Measurements from ENCODE around the gene COMMD1. TPM values are rescaled to one million over a fixed set of nuclear protein-coding genes. Genes with fewer than 3 reads are reported as not detected.
"Not testable (repeated sequence)": the region's sequence is repeated elsewhere in the genome, so short reads cannot be mapped to it uniquely, and the experiment has no call there.

The COMMD1 gene
- 40.8 and 49.9 TPM in 2 replicates for total RNA-seq (2014; rRNA removed)
- 73.9 TPM for polyA plus RNA-seq (2012)

DNA sequence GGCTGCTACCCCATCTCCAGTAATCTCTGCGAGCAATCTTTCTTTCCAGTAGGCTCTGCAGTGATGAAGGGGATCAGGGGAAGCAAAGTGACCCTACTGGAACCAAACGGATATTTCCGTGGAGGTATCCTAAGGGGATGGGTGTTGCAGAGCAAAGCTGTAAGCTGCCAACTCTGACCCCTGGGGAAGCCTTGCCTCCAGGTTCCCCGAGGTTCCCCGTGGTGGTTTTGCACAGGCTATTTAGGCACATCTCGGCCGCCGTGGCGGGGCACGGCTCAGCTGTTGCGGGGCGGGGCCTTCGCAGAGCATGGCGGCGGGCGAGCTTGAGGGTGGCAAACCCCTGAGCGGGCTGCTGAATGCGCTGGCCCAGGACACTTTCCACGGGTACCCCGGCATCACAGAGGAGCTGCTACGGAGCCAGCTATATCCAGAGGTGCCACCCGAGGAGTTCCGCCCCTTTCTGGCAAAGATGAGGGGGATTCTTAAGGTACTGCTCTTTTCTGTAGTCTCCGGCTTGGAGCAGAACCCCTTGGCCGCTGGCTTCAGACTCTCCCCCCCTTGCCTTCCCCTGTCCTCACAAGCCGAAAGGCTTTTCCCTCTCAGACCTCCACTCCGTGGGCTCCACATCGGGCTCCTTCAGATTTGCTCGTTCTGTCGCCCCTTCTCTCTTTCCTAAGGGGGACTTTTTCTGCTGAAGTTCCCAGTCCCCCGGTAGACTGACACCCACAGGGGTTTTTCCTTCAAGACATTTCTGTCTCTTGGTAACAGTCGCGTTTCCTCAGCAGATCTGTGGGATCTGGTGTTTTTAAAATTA, at the start of gene COMMD1:
COMMD1 (plus strand) TSS at position 303 of the 814 bp plus-strand sequence; CDS start at position 308, 5 bp downstream.
- peak; percentile 70 for DNase-seq (ENCODE audit: low read depth)

DNA sequence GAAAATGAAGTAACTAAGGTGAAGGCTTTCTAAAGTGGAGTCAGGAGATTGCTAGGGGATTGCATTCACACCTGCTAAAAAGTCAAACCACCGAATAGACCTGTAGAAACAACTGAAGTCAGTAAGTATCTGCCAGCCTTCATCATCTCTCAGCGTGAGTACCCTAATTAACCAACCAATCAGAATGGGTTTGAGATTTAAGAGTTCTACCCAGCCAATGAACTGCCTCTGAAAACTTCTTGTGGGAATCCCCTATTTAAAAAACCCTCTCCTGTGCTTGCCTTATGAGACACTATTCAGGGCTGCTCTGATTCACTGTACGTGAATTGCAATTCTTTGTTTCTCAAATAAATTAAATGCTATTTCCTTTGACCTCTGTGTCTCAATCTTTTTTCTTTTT, 48.2 kb upstream of the COMMD1 start:
- no peak for DNase-seq (ENCODE audit: low read depth)

DNA sequence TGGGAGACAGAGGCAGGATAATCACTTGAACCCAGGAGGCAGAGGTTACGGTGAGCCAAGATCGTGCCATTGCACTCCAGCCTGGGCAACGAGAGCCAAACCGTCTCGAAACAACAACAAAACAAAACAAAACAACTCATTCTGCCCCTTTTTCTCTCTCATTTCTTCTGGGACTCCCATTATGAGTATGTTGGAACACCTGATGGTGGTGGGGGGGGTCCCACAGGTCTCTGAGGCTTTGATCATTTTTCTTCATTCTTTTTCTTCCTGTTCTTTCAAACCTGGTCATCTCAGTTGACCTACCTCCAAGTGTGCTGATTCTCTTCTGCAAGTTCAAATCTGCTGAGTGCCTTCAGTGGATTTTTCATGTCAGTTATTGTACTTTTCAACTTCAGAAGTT, 43.4 kb upstream of the COMMD1 start:
- DNase-seq (ENCODE audit: low read depth), result no peak

DNA sequence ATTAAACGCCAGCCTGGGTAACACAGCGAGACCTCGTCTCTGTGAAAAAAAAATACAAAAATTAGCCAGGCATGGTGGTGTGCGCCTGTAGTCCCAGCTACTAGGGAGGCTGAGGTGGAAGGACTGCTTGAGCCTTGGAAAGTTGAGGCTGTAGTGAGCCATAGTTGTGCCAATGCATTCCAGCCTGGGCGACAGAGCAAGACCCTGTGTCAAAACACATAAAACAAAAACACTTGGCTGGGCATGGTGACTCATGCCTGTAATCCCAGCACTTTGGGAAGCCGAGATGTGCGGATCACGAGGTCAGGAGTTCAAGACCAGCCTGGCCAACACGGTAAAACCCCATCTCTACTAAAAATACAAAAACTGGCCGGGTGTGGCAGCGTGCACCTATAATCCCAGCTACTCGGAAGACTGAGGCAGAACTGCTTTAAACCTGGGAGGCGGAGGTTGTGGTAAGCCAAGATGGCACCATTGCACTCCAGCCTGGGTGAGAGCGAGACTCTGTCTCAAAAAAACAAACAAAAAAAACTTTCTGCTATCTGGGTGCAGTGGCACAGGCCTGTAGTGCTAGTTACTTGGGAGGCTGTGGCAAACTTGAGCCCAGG, 38.9 kb upstream of the COMMD1 start:
- DNase-seq (ENCODE audit: low read depth), result not testable (repeated sequence)

- no peak for DNase-seq (ENCODE audit: low read depth)
Measured at GRCh38 chr2:61876400-61876799, 29.1 kb upstream of the COMMD1 start.

DNA sequence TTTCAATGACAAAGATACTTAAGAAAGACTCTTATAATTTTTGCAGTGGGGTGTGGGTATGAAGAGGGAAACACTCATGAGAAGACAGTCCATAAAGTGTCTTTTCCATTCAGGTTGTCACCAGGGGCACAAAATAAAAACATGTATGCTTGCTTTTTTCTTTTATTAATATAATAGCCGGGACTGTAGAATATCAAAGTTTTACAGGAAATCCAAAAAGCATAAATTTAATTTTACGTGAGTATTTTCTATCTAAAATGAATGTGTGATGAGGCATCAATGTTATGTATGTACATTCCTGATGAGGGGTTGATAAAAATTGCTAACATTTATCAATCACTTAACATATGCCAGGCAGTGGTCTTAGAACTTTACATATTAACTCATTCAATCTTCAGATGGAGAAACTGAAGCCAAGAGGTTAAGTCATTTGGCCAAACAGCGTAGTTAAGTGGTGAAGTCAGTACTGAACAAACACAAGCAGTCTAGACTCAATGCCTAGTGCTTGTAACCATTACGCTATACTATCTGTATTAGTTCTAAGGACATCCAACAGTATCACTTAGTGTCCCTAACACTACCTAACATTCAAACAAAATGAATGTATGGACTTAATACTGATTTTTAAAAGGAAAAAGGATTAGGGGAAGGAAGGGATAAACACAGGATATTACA, 27.8 kb upstream of the COMMD1 start:
- DNase-seq (ENCODE audit: low read depth), result no peak

GRCh38 chr2:61878761-61879160, 26.7 kb upstream of the COMMD1 start:
- DNase-seq (ENCODE audit: low read depth), result no peak

- not testable (repeated sequence) for DNase-seq (ENCODE audit: low read depth)
Measured at GRCh38 chr2:61879351-61879750, 26.1 kb upstream of the COMMD1 start.

GRCh38 chr2:61882850-61883249, 22.6 kb upstream of the COMMD1 start:
- DNase-seq (ENCODE audit: low read depth), result no peak

DNA sequence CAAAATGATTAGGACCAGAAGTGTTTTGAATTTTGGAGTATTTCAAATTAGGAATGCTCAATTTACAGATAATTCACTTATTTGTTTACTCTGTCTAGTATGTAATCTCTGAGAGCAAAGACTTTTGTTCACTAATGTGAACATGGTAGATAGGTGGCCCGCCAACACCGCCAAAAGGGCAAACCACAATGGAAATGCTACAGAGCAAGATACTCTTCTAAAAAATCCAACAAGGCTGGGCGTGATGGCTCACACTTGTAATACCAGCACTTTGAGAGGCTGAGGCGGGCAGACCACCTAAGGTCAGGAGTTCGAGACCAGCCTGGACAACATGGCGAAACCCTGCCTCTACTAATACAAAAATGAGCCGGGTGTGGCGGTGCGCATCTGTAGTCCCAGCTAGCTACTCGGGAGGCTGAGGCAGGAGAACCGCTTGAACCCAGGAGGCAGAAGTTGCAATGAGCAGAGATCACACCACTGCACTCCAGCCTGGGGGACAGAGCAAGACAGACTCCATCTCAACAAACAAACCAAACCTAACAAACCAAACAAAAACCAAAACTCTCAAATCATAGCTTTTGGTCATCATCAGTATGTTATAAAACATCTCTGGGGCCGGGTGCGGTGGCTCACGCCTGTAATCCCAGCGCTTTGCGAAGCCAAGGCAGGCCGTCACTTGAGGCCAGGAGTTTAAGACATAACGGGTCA, 19.4 kb upstream of the COMMD1 start:
- no peak for DNase-seq (ENCODE audit: low read depth)

- DNase-seq (ENCODE audit: low read depth), result peak; percentile 42
Measured at GRCh38 chr2:61887717-61888266, 17.7 kb upstream of the COMMD1 start.

DNA sequence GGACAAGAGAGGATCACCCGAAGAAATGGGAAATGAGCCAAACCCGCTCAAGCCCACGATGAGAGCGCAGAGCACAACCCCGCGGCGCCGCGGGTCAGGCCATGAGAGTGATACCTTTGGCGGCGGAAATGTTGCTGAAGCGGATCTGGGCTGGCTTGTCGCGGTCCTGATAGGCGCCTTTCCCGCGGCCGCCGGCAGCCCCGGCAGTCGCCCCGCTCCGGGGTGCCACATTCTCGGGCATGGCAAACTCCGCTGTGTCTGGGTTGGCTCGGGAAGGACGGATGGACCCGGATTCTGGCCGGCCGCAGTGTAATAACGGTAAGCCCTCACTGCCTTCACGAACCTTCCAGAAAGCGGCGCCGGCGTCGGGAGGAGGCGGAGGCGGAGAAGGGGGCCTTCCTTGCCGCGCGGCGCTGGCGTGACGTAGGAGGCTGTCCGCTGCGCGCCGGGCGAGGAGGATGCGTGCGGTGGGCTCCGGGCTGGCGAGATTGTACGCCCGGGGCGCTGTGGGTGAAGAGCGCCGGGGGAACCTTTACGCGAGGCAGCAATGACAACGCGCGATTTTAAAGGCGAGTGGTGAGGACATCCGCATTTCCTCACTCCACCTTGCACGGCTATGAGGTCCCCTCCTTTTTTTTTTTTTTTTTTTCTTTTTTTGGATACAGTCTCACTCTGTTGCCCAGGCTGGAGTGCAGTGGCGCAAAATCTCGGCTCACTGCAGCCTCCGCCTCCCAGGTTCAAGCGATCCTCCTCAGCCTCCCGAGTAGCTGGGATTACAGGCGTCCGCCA, 17.0 kb upstream of the COMMD1 start, which contains the start of gene CCT4:
CCT4 (minus strand) TSS at position 390 of the 789 bp plus-strand sequence; CDS start at position 241, 149 bp downstream.
- peak; percentile 79 for DNase-seq (ENCODE audit: low read depth)

DNA sequence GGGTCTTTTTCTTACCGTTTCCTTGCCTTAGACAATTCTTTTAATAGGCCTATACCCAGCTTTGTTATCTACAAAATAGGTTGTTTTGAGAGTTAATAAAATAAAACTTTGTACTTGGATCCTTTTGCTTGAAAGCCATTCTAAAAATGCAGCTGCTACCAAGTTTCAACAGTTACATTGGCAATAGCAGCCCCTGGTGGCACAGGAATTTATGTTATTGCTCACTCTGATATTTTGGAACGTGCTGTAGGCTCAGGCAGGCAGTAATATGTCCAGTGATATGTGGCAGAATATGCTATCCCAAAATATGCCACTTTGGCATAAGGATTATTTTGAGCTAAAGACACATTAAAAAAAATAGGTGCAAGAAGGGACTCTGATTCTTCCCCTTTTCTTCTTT, 6.7 kb upstream of the COMMD1 start:
- peak; percentile 33 for DNase-seq (ENCODE audit: low read depth)

DNA sequence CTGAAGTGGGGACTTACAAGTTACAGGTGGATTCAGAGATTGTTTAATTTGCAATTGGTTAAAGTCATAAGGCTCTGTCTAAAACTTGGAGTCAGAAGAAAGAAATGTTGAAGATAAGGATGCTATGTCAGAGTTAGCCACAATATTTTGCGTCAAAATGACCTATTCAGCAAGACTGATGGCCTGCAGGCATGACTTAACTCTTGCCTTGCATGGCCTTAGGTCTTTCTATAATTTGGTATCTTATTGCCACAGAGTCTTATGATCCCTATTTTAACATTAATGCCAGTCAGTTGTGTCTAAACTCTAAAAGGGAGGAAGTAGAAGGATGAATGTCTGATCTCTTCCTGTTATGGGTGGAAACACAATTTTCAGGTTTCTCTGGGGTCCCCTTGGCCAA, 5.2 kb upstream of the COMMD1 start:
- DNase-seq (ENCODE audit: low read depth), result no peak

DNA sequence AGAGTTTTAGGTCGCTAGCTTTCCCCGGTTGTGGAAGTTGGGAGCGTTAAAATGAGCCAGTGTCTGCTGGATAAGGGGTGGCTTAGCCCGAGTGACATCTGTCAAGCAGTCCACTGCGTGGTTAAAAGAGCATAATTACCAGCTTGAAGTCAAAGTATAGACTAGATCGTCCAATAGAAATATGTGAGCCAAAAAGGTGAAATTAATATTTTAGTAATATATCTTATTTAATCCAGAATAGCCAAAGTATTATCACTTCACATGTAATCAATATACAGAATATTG, 654 bp downstream of the COMMD1 start:
- no peak for DNase-seq (ENCODE audit: low read depth)

DNA sequence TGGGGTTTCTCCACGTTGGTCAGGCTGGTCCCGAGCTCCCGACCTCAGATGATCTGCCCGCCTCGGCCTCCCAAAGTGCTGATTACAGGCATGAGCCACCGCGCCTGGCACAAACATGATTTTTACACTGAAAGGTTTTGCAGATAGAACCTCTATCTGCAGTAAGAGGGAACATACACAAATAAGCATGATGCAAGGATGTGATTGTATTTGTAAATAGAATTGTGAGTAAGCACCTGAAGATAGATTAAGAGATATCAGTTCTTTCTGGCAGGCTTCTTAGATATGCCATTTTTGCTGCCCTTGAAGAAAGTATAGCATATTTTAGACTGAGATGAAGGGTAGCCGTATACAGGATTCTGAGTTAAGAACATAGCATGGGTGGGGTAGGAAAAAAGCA, 3.6 kb downstream of the COMMD1 start:
- DNase-seq (ENCODE audit: low read depth), result no peak

GRCh38 chr2:61910603-61911002, 5.1 kb downstream of the COMMD1 start:
- DNase-seq (ENCODE audit: low read depth), result no peak

DNA sequence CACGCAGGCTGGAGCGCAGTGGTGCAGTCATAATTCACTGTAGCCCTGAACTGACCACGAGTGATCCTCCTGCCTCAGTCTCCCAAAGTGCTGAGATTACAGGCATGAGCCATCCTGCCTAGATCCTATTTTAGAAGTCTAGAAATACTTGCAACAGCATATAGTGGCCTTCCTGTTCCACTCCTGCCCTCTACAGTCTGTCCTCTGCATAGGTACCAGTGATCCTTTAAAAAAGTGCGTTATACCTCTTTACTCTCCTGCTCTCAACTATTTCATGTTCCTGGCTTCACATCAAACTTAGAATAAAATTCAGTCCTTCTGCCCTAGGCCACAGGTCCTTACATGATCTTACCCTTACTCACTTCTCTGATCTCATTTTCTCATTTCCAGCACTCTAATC, 6.0 kb downstream of the COMMD1 start:
- no peak for DNase-seq (ENCODE audit: low read depth)

DNA sequence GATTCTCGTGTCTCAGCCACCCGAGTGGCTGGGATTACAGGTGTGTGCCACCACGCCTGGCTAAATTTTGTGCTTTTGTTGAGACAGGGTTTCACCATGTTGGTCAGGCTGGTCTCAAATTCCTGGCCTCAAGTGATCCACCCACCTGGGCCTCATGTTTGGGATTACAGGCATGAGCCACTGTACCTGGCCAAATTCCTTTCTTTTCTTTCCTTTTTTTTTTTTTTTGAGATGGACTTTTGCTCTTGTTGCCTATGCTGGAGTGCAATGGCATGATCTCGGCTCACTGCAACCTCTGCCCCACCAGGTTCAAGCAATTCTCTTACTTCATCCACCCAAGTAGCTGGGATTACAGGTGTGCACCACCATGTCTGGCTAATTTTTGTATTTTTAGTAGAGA, 9.3 kb downstream of the COMMD1 start:
- not testable (repeated sequence) for DNase-seq (ENCODE audit: low read depth)

- no peak for DNase-seq (ENCODE audit: low read depth)
Measured at GRCh38 chr2:61920548-61920947, 15.1 kb downstream of the COMMD1 start.

GRCh38 chr2:61922714-61923113, 17.2 kb downstream of the COMMD1 start:
- no peak for DNase-seq (ENCODE audit: low read depth)

Data from LHCN-M2 (cell line).